NOMO-1 treated with dmso at 0.1 percent for 144 hours (cell line): ENCODE measurements around the gene GRSF1.
A peak's percentile ranks its signal among the peaks of the same experiment; 100 is the strongest.
"Not testable (repeated sequence)": the region's sequence is repeated elsewhere in the genome, so short reads cannot be mapped to it uniquely, and the experiment has no call there.

Experiments used
- DNase-seq: peaks from one replicate; lab custom pipeline; 2025; ENCODE audit not compliant: unreplicated experiment; lab: John Stamatoyannopoulos, UW

Gene GRSF1

DNA sequence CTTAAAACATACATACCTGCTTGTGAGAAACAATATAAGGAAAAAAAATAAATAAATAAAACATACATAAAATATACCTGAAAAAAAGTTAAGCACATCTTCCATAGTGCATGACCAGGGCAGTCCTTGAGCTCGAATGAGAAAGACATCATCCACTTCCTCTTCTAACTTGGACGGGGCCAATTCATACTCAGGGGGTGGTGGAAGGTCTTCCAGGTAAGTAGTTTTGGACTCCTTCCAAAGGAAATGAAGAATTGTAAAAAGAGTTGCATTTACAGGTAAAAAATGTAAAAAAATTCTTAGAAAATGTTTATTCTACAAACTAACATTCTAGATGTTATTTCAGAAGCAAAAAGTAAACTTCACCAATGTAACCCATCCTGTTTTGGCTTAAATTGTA lies 3.6 kb downstream of the GRSF1 start:
- DNase-seq = no peak

DNA sequence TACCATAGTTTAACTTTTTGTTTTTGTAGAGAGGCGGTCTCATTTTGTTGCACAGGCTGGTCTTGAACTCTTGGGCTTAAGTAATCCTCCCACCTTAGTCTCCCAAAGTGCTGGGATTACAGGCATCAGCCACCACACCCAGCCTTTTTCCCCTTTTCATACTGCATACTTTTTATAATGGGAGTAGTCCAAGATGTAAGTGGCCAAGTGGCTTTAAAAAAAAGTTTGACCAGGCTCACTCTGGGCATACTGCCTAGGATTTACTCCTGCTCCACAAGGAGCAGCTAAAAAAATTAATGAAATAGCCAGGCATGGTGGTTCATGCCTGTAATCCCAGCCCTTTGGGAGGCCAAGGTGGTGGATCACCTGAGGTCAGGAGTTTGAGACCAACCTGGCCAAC lies 6.0 kb downstream of the GRSF1 start:
- DNase-seq = no peak

DNA sequence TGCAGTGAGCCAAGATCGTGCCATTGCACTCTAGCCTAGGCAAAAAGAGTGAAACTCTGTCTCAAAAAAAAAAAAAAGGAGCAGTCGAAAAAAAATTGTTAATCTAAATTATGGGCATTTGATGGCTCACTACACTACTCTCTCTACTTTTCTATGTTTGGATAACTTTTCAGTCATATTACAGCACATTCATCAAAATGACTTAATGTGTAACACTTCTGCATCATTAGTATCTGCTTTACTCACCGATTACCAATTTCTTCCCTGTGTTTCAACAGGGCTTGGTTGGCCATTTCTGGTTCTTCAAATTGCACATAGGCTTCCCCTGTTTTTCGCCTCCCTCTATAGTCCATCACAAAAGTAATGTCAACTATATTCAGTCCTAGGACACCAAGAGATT lies 8.4 kb downstream of the GRSF1 start:
- no peak for DNase-seq

- no peak for DNase-seq
These were observed 9.6 kb downstream of the GRSF1 start for GRCh38 chr4:70830054-70830453.

- DNase-seq = no peak
These were observed 10.2 kb downstream of the GRSF1 start for GRCh38 chr4:70829492-70829891.

GRCh38 chr4:70829015-70829414 lies 10.7 kb downstream of the GRSF1 start:
- no peak for DNase-seq

DNA sequence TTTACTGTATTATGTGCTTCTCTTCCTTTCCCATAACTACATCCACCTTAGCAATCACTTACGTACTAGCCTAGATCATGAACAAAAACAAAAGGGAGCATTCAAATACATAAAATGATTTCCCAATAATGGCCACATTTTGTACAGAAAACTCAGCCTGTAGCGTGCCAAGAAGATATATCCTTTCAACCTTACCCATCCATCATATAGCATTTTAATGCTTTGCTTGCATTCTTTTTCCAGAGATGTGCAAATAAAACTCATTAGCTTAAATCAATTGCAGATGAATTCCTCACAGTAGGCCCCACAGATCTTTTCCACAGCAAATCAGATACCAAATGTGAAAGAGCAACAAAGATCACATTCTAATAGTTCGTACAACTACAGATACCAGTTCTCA lies 20.8 kb downstream of the GRSF1 start:
- no peak for DNase-seq

GRCh38 chr4:70818173-70818855 lies 21.4 kb downstream of the GRSF1 start:
- DNase-seq = no peak

DNA sequence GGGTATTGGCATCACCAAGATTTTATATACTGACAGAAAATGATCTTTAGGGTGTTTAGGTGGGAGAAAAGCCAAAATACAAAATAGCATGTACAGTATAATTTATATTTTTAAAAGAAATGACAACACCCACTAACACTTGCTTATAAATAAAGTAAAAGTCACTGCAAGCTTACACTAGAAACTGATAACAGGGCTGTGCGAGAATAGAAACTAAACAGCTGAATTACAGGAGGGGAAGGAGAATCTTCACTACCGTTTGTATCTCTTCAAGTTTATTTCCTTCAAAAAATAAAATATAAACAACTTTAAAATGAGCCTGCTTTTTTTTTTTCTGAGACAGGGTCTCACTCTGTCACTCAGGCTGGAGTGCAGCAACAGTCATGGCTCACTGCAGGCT lies 22.8 kb downstream of the GRSF1 start:
- no peak for DNase-seq

DNA sequence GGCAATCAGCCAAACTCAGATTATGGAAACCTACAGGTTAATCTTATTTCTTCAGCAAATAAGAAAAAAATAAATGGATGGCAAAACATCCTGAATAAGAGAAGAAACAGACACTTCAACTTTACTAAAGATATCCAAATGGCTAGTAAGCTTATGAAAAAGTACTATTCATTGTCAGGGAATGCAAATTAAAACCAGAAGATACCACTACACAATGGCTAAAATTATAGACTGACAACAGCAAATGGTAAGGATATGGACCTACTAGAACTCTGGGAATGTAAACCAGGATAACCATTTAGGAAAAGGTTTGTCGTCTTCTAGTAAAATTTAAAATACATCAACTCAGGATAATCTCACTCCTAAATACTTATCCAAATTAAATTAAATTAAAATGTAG lies 24.3 kb downstream of the GRSF1 start:
- no peak for DNase-seq

GRCh38 chr4:70808151-70808550 lies 31.5 kb downstream of the GRSF1 start:
- peak; percentile 12 for DNase-seq

DNA sequence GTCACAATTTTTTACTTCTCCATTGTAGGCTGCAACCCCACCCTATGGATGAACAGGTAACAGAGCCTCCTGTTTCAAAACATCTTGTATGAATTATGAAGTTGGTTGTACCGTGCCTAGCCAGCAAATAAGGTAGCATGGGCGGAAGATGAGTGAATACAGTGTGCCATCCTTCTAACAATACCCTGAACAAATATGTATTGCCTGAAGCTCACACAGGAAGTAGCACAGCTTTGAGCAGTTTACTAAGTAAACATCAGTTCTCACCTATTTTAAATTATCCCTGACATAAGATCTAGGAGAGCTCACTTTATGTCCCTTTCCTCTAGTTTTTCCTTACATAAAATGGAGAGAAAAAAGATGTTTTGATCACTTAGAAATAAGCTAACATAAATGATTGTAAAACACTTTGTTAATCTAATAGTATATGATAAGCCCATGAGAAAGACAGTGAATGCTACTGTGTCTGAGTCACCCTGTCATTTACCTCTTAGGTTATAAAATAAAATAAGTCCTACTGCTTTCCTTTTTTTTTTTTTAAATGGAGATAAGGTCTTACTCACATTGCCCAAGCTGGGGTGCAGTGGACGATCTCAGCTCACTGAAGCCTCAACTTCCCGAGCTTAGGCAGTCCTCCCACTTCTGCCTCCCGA lies 36.6 kb downstream of the GRSF1 start:
- no peak for DNase-seq

GRCh38 chr4:70801265-70801809 lies 38.4 kb downstream of the GRSF1 start:
- DNase-seq = no peak

DNA sequence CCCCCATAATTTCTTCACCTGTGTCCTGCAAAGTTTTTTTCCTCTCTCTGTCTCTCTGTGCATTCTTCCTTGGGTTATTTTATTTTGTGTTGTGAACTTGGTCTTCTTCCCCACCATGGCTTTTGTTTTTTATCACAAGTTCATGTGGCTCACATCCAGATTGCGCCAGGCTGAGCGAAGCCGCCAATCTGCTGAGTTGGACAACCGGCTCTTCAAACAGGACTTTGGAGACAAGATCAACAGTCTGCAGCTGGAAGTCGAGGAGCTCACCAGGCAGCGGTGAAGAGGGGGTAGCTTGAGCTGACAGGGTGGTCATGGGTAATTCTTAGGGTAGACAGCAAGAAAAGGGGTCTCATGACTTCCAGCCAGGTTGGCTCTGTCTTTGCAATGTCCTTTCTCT lies 46.1 kb downstream of the GRSF1 start:
- DNase-seq = no peak

DNA sequence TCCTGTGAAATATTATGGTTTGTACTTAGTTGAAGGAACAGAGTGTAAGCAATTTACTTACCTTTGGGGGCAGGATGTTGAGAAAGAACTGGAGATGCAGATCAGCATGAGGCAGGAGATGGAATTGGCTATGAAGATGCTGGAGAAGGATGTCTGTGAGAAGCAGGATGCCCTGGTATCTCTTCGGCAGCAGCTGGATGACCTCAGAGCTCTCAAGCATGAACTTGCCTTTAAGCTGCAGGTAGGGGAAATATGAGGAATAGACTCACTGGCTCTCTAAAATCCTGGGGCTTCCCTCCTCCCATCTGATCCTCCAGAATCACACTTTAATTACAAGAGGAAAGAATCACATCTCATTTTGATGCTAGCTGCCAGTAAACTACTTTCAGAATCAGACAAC lies 51.0 kb downstream of the GRSF1 start:
- DNase-seq = no peak

DNA sequence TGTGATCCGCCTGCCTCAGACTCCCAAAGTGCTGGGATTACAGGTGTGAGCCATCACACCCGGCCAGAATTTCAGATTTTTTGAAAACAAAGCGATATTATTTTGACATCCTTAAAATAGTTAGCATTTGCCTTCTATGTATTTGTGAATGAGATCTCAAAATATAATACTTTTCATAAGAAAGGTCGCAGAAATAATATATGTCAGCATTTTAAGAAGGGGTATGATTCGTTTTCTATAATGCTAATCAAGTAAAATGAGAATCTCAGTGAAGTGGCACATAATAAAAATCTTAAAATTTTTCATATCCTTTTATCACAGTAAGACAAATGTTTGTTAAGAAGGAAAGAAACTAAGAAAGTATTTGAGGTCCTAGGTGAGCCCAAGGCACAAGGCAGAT lies 52.2 kb downstream of the GRSF1 start:
- DNase-seq = no peak

GRCh38 chr4:70783096-70783495 lies 56.6 kb downstream of the GRSF1 start:
- DNase-seq = no peak

DNA sequence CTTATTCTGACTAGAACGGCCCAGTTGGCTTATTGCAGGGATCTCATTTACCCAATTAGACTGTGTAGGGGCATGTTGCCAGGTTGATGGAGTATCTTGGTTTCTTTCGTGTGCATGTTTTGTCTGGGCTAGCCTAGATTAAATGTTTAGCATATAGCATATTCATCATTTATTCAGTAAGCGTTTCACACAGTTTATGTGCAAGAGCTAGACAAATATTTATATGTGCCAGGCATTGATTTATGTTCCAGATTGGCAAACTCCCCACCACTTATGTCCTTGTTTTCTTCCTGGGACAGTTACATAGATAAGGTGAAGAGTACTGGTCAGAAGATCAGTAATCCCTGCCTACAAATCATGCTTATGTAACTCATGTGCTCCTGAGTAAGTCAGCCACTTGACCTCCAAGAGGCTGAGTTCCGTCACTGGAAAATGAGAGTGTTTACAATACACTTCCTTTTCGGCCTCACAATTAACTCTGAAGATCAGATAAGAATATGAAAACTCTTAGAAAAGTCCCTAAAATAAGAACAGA lies 60.7 kb downstream of the GRSF1 start:
- DNase-seq = no peak

GRCh38 chr4:70772929-70773555 lies 66.6 kb downstream of the GRSF1 start:
- no peak for DNase-seq

DNA sequence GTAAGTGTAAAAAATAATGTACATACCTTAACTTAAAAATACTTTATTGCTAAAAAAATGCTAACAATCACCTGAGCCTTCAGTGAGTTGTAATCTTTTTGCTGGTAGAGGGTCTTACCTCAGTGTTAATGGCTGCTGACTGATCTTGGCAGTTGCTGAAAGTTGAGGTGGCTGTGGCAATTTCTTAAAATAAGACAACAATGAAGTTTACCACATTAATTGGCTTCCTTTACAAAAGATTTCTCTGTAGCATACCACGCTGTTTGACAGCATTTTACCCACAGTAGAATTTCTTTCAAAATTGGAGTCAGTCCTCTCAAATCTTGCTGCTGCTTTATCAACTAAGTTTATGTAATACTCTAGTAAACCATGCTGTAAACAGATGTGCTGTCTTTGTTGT lies 70.3 kb downstream of the GRSF1 start:
- DNase-seq = not testable (repeated sequence)

- no peak for DNase-seq
These were observed 71.3 kb downstream of the GRSF1 start for GRCh38 chr4:70768301-70768948.
